ENCODE measurements around the gene BCL2L12.

- TF ChIP-seq FOXM1 (IDR thresholded peaks at IDR 0.05; ENCODE audit: borderline replicate concordance) (no peak), SUZ12 (IDR thresholded peaks at IDR 0.05) (no peak), ELF4 (IDR thresholded peaks at IDR 0.05) (no peak), TARDBP (IDR thresholded peaks at IDR 0.05) (no peak), PKNOX1 (IDR thresholded peaks at IDR 0.05) (no peak), FOXK2 (IDR thresholded peaks at IDR 0.05) (no peak), NFRKB (IDR thresholded peaks at IDR 0.05) (no peak)
Measured at GRCh38 chr19:49651820-49652550, 13.7 kb upstream of the BCL2L12 start.
